Measurements from ENCODE around the gene RNF217.

Gene RNF217

GRCh38 chr6:125001684-125002405, 39.6 kb downstream of the RNF217 start:
- DNase-seq (ENCODE audit: low spot score), result no peak
- TF ChIP-seq CTCF (IDR thresholded peaks at IDR 0.05; ENCODE audit: extremely low read depth, missing control alignments), result no peak

- no peak for TF ChIP-seq CTCF (IDR thresholded peaks at IDR 0.05; ENCODE audit: extremely low read depth, missing control alignments)
- no peak for DNase-seq (ENCODE audit: low spot score)
These were observed 40.1 kb downstream of the RNF217 start for GRCh38 chr6:125002406-125002741.

GRCh38 chr6:125003070-125003469, 40.8 kb downstream of the RNF217 start:
- TF ChIP-seq CTCF (IDR thresholded peaks at IDR 0.05; ENCODE audit: extremely low read depth, missing control alignments), result no peak
- no peak for DNase-seq (ENCODE audit: low spot score)

- TF ChIP-seq CTCF (IDR thresholded peaks at IDR 0.05; ENCODE audit: extremely low read depth, missing control alignments), result no peak
- no peak for DNase-seq (ENCODE audit: low spot score)
These were observed 42.0 kb downstream of the RNF217 start for GRCh38 chr6:125004198-125004597.

GRCh38 chr6:125004797-125005595, 42.8 kb downstream of the RNF217 start:
- TF ChIP-seq CTCF (IDR thresholded peaks at IDR 0.05; ENCODE audit: extremely low read depth, missing control alignments), result no peak
- no peak for DNase-seq (ENCODE audit: low spot score)

GRCh38 chr6:125008261-125008703, 46.0 kb downstream of the RNF217 start:
- DNase-seq (ENCODE audit: low spot score), result no peak

More at GRCh38 chr6:125008261-125008703, 46.0 kb downstream of the RNF217 start:
- no peak for TF ChIP-seq CTCF (IDR thresholded peaks at IDR 0.05; ENCODE audit: extremely low read depth, missing control alignments)
